ENCODE measurements around the gene ADAMTS19.
"Not testable (repeated sequence)": the region's sequence is repeated elsewhere in the genome, so short reads cannot be mapped to it uniquely, and the experiment has no call there.

ADAMTS19 gene, protein sequence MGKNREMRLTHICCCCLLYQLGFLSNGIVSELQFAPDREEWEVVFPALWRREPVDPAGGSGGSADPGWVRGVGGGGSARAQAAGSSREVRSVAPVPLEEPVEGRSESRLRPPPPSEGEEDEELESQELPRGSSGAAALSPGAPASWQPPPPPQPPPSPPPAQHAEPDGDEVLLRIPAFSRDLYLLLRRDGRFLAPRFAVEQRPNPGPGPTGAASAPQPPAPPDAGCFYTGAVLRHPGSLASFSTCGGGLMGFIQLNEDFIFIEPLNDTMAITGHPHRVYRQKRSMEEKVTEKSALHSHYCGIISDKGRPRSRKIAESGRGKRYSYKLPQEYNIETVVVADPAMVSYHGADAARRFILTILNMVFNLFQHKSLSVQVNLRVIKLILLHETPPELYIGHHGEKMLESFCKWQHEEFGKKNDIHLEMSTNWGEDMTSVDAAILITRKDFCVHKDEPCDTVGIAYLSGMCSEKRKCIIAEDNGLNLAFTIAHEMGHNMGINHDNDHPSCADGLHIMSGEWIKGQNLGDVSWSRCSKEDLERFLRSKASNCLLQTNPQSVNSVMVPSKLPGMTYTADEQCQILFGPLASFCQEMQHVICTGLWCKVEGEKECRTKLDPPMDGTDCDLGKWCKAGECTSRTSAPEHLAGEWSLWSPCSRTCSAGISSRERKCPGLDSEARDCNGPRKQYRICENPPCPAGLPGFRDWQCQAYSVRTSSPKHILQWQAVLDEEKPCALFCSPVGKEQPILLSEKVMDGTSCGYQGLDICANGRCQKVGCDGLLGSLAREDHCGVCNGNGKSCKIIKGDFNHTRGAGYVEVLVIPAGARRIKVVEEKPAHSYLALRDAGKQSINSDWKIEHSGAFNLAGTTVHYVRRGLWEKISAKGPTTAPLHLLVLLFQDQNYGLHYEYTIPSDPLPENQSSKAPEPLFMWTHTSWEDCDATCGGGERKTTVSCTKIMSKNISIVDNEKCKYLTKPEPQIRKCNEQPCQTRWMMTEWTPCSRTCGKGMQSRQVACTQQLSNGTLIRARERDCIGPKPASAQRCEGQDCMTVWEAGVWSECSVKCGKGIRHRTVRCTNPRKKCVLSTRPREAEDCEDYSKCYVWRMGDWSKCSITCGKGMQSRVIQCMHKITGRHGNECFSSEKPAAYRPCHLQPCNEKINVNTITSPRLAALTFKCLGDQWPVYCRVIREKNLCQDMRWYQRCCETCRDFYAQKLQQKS

DNA sequence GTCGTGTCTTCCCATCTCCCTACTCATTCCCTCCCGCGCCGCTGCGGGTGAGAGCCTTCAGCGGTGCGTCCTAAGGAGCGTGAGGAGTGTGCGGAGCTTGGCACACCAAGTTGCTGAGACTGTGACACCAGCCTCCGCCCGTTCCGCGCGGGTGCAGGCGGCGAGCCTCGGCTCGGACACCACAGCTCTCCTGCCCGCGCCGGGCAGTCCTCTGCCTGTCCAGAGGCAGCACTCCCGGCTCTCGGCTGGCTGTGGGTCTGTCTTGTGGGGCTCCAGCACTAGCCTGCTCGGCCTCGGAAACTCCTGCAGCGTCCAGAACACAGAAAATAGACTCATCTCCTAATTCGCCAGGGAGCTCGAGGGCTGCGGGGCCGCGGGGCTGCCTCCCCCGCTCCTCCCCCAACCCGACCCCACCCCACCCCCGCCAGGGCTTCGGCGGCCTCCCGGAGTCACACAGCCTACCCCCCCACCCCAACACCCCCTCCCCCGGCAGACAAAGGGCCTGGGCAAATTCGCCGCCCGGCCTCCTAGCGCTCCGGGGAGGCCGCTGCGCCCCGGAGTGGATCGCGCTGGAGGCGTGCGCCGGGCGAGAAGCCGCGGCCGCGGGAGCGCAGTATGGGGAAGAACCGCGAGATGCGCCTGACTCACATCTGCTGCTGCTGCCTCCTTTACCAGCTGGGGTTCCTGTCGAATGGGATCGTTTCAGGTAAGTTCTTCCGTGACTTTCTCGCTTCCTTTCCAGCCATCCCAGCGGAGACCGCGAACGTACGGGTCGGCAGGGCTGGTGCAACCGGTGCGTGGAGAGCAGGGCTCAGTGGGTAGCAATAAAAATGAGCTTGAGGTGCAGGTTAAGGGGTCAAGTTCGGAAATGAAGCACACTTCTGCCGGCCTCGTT lies at the start of gene ADAMTS19:
Gene ADAMTS19, plus strand, starts transcription at position 522 of the 895 bp plus-strand sequence. Its CDS starts 94 bp downstream, at position 616.
- DNase-seq, result no peak

DNA sequence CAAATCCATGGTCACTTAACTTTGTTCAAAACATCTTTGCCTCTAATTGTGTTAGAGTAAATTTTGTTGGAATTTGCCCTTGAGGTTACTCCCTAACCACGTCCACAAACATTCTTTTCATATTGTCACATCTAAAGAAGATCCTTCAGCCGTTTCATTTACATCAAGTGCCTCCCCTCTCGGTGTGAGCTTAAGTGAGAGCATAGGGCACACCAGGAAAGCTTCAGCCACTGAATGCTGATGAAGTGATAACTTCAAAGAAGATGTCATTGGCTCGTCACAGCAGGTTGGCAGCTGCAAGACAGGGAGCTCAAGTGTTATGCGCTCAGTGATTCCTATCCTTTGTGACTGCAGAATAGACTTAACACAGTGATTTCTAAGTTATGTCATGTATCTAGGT lies 49.6 kb upstream of the ADAMTS19 start:
- no peak for DNase-seq

DNA sequence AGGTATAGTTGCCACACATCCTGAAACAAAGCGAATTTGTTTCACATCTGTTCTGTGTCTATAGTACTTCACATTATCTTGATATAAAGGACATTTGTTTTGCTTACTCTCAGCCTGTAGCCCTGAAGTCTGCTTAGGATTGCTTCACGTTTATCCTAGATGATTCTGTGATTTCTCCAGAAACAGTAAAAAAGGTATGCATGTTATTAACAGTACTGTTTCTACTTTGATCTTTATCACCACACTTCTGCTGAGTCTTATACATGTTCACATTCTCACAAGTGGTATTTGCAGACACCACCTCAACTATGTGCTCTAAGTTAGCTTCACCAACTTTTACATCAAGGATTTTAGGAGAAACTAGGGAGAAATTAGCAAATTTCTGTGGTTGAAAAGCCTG lies 47.4 kb upstream of the ADAMTS19 start:
- DNase-seq, result no peak

DNA sequence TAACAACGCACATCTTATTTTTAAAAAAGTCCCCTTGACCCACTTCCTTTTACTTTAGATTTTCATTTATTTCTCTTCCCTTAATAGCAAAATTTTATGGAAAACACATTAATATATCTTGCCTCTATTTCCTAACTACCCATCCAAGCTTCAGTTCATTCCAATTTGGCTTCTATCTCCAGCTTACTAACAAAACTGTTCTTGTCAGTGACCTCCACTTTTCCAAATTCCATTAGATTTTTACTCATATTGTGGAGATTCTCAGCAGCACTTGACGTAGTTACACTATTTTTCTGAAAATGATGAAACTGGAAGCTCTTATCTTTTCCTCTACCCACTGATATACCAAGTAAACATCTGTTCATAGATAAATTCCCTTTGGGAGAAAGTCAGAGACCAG lies 46.5 kb upstream of the ADAMTS19 start:
- DNase-seq, result no peak

DNA sequence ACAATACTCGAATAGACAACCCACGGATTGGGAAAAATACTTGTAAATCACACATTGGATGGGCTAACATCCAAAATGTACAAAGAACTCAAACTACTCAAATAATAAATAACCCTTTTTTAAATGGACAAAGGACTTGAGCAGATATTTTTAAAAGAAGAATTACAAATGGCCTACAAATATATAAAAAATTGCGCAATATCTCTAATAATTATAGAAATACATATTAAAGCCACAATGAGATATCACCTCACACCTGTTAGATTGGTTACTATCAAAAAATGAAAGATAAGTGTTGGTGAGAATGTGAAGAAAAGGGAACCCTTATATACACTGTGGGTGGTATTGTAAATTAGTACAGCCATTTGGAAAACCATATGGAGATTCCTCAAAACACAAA lies 40.8 kb upstream of the ADAMTS19 start:
- DNase-seq, result no peak

DNA sequence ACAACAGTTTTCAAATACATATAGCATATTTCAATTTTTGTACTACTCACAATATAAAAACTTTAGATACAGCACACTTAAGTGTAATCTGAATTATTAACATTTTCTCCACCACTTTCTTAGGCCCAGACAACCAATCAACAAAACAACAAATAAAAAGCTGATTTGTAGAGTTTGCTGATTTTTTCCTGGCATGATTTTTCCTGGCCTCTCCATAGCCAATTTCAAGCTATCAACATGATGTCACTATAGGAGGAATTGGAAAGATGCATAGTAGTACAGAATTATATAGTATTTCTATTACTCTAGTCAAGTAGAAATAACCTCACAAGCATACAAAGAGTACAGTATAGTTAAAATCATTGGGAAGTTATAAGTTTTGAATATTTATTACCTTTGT lies 35.1 kb upstream of the ADAMTS19 start:
- no peak for DNase-seq

DNA sequence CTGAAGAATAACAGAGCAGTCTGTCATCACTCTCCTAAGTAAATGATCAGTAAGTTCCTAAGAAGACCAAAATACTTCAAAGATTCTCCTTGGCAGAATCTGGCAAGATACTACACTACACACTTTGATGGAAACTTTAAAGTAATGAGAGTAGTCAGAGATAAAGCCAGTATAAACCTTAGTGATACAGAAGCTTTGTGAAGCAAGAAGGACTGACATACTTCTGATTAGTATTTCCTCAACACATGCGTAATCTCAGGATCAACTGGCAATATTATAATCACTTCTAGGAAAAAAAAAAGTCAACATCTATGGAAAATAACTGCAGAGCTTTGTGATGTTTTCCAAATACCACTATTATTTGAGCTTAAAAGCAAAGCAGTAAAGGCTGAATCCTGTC lies 34.0 kb upstream of the ADAMTS19 start:
- no peak for DNase-seq

DNA sequence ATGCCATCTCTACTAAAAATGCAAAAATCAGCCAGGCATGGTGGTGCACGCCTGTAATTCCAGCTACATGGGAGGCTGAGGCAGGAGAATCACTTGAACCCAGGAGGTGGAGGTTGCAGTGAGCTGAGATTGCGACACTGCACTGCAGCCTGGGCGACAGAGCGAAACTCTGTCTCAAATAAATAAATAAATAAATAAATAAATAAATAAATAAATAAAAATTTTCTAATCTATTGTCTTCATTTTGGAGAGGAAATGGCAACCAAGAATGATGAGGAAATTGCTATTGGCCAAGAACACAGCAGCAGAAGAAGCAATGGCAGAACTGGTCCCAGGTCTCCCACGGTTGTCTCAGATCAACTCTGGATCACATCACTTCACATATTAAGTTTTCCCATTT lies 31.5 kb upstream of the ADAMTS19 start:
- DNase-seq, result not testable (repeated sequence)

DNA sequence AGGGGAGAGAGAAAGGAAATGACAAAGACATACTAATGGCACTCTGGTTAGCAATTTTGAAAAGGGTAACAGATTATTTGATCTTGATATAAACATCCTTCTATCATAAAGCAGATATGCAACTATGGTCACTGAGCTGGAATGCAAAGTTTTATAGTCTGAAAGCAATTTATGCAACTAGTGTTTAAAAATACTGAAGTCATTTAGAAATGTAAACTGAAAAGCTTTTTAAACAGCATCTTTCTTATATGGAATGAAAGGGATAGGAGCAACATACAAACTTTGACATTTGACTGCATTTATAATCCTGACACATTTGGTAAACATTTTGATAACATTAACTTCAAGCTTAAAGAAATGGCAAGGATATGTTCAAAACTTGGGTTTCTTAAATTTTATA lies 28.7 kb upstream of the ADAMTS19 start:
- DNase-seq, result no peak

DNA sequence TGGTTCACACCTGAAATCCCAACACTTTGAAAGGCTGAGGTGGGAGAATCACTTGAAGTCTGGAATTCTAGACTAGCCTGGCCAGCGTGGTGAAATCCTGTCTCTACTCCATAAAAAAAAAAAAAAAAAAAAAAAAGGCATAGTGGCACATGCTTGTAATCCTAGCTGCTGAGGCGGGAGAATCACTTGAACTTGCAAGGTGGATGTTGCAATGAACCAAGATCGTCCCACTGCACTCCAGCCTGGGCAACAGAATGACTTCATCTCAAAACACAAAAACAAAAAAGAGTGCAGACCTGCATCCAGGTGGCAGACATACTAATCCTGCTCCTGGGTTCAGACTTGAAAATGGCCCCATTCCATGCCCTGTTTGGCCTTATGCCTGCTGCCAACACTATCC lies 21.8 kb upstream of the ADAMTS19 start:
- no peak for DNase-seq

DNA sequence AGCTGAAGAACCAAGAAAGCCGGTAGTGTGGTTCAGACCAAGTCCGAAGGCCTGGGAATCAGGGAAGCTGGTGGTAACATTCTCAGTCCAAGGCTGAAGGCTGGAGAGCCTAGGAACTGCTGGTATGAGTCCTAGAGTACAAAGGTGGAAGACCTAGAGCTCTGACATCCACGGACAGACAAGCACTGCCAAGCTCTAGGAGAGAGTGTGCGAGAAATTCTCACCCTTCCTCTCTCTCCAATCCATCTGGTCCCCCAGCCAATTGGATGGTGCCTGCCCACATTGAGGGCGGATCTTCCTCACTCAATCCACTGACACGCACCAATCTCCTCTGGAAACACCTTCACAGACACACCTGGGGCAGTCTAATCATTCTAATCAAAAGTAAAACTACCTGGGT lies 19.7 kb upstream of the ADAMTS19 start:
- DNase-seq, result no peak

DNA sequence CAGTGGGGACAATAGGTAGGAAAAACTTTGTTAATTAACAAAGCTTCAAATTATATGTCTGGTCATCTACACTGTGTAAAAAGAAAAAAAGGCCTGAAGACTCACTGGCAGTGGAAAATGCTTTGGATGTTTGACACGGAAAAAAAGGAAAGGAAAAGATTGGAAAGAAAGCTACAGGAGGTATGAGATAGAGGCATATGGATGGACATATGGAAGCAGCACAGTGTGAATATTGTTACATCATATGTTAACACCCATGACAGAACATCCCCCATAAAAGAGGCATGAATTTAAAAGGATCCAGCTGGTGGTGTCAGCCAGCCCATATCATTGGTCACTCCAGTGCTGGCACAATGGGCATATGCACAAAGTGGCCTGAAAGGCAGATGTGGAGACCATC lies 19.0 kb upstream of the ADAMTS19 start:
- no peak for DNase-seq

DNA sequence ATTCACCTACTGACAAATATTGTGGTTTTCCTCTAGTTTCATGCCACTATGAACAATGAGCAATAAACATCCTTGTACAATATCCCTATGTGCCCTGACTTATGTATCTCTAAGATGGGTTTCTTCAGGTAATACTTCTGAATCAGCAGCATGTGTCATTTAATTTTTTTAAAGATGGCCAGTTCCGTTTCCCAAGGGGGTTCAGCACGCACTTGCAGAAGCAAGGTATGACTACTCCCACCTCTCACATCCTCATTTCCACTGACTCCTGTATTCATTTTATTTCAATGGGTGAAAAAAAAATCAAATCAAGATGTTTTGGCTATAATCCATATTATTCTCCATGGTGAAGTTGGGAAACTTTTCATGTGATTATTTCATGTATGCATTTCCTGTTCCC lies 14.7 kb upstream of the ADAMTS19 start:
- DNase-seq, result no peak

DNA sequence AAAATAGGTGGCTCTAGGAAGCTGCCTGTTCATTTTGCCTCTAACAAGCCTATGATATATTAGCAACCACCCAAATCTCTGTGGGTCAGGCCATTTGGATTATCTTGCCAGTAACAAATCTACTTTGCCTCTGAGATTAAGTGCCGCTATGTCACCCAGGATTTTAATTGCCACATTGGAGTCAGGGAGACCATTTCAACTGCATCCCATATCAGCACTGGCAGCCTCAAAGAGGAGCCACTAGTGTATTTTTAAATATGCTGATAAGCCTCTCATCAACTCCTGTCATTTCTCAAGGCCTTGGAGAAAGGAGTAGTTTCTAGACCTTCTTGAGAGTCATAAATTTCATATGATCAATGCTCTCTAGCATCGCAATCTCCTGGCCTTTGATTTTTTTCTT lies 12.1 kb upstream of the ADAMTS19 start:
- no peak for DNase-seq

DNA sequence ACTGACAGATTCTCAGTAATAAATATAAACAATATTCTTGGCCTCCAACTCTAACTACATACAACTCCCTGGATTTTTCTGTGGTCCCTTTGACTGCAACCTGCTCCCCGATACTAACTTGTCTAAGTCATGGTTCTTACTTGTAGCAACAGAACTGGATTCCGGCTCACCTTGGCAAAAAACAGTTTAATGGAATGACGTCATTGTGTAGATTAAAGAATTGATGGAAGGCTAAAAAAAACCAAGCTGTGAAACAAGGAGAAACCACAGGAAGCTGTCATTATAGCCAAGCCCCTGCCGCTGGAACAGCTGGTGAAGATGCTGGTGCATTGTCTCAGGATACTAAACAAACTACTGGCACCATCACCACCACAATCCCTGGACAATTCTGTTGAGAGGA lies 11.4 kb upstream of the ADAMTS19 start:
- no peak for DNase-seq

DNA sequence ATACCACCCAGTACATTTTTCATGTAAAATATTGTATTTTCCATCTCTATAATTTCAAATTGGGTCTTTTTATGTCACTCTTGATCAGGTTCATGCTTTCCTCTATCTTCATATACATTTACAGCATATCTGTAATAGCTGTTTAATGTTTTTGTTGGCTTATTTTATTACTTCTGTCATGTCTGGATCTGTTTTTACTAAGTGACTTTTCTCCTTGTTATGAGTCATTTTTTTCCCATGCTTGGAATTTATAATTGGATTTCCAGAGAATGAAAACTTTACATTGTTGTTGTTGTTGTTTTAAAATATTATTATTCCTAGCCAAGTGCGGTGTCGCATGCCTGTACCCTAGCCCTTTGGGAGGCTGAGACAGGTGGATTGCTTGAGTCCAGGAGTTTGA lies 5.6 kb upstream of the ADAMTS19 start:
- DNase-seq, result no peak

DNA sequence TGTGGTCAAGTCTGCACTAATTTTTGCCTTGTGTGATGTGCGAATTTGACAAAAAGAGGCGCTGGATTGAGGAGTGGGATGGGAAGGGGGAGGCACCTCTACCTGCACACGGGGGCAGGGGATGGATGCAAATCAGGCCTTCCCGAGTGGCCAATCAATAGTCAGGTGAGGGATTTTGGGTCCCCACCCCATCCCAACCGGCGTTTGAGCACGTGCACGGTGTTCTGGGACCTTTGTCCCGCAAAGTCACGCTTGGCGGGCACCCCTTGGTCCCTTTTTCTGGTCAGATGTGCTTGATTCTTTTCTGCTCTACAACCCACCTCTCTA lies 685 bp upstream of the ADAMTS19 start:
- DNase-seq, result no peak

DNA sequence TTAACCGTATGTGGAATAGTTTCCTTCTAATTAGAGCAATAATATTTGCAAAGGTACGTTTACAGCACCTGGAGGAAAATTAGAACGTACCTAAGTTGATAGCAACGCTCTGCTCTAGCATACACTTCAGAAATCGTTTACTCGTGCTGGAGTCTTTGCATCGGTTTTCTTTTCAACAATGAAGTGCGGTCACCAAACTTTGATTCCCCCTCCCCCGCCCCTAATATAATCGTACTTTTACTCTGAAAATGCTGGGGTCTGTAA lies 506 bp downstream of the ADAMTS19 start:
- DNase-seq, result no peak

DNA sequence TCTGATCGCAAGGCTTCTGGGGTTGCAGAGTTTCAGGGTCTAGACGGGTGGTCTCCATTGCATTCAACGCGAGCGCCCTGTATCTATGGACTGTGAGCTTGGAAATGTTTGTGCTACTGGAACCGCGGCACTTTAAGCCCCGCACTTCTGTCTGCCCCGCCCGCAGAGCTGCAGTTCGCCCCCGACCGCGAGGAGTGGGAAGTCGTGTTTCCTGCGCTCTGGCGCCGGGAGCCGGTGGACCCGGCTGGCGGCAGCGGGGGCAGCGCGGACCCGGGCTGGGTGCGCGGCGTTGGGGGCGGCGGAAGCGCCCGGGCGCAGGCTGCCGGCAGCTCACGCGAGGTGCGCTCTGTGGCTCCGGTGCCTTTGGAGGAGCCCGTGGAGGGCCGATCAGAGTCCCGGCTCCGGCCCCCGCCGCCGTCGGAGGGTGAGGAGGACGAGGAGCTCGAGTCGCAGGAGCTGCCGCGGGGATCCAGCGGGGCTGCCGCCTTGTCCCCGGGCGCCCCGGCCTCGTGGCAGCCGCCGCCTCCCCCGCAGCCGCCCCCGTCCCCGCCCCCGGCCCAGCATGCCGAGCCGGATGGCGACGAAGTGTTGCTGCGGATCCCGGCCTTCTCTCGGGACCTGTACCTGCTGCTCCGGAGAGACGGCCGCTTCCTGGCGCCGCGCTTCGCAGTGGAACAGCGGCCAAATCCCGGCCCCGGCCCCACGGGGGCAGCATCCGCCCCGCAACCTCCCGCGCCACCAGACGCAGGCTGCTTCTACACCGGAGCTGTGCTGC lies 1.0 kb downstream of the ADAMTS19 start:
- DNase-seq, result no peak

DNA sequence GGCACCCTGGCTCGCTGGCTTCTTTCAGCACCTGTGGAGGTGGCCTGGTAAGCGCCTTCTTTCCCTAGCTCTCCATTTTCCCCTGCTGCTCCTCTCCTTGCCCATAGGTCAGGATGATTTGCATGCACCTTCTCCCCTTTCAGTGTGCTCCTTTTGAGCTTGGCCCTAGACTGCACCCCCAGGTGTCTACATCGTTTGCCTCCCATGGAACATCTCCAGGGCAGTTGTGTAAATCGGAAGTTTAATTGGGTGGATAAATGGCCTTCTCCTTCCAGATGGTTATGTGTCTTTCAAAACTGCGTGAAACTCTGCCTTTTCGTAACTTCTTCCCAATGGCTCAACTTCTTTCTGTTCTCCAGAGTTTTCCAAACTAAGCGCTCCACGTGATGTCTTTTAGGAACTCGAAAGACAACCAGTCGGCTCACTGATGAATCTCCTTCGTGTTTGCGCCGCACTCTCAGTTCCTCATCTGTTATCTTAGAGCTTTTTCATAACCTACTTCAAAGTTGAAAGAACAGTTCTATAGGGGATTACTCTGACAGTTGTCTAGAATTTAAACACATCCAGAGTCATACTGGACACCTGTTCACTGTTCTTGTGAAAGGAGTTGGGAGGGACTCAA lies 1.7 kb downstream of the ADAMTS19 start:
- DNase-seq, result no peak

DNA sequence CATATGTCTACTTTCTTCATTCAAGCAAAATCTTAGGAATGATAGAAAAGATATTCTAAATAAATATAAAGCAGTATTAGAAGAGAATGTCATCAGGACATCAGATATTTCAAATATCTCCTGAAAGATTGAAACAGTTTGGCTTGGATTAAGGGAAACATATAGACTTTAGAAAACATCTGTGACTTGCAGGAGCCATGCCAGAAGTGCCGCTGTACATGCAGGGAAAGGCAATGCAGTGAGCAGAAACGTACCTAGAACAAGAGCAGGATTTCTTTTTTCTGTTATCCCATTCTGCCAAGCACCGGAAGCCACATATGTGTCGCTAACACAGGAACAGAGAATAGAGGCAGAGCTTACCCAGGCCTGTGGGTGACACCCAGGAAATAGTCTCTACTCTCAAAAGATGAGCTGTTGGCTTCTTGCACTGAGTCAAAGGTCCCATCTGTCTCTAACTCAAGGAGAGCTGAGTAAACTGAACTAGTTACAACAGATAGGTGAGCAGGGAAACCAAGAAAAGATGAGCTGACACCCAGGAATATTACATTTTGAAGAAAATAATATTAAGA lies 5.8 kb downstream of the ADAMTS19 start:
- DNase-seq, result no peak
